ENCODE results near the gene IRF2.

IRF2 gene

GRCh38 chr4:184447664-184448063 is 26.7 kb downstream of the IRF2 start:
- TF ChIP-seq CTCF (IDR thresholded peaks at IDR 0.05; ENCODE audit: low read depth, low read length) (no peak), MAX (IDR thresholded peaks at IDR 0.05; ENCODE audit: low read depth, low read length) (no peak), MYC (IDR thresholded peaks at IDR 0.05; ENCODE audit: low read depth, low read length) (no peak), POLR2A (IDR thresholded peaks at IDR 0.05; ENCODE audit: extremely low read depth, insufficient read length) (no peak)
- no peak overlapping the region for H3K4me3 ChIP-seq (ENCODE audit: low read depth, low read length)
- no peak for DNase-seq (ENCODE audit: low read depth)

GRCh38 chr4:184446132-184446658 is 28.2 kb downstream of the IRF2 start:
- no peak overlapping the region for H3K4me3 ChIP-seq (ENCODE audit: low read depth, low read length)
- no peak for DNase-seq (ENCODE audit: low read depth)
- no peak for TF ChIP-seq MAX (IDR thresholded peaks at IDR 0.05; ENCODE audit: low read depth, low read length)
- no peak for TF ChIP-seq CTCF (IDR thresholded peaks at IDR 0.05; ENCODE audit: low read depth, low read length)
- TF ChIP-seq POLR2A (IDR thresholded peaks at IDR 0.05; ENCODE audit: extremely low read depth, insufficient read length) = no peak
- no peak for TF ChIP-seq MYC (IDR thresholded peaks at IDR 0.05; ENCODE audit: low read depth, low read length)

GRCh38 chr4:184444953-184445309 is 29.4 kb downstream of the IRF2 start:
- TF ChIP-seq MYC (IDR thresholded peaks at IDR 0.05; ENCODE audit: low read depth, low read length) = no peak
- no peak for TF ChIP-seq CTCF (IDR thresholded peaks at IDR 0.05; ENCODE audit: low read depth, low read length)
- no peak for TF ChIP-seq MAX (IDR thresholded peaks at IDR 0.05; ENCODE audit: low read depth, low read length)
- no peak for TF ChIP-seq POLR2A (IDR thresholded peaks at IDR 0.05; ENCODE audit: extremely low read depth, insufficient read length)
- no peak overlapping the region for H3K4me3 ChIP-seq (ENCODE audit: low read depth, low read length)
- DNase-seq (ENCODE audit: low read depth) = no peak

- TF ChIP-seq MYC (IDR thresholded peaks at IDR 0.05; ENCODE audit: low read depth, low read length) (no peak), CTCF (IDR thresholded peaks at IDR 0.05; ENCODE audit: low read depth, low read length) (no peak), POLR2A (IDR thresholded peaks at IDR 0.05; ENCODE audit: extremely low read depth, insufficient read length) (no peak), MAX (IDR thresholded peaks at IDR 0.05; ENCODE audit: low read depth, low read length) (no peak)
- no peak for DNase-seq (ENCODE audit: low read depth)
These were observed 30.0 kb downstream of the IRF2 start for GRCh38 chr4:184444215-184444952.

GRCh38 chr4:184443318-184443717 is 31.0 kb downstream of the IRF2 start:
- TF ChIP-seq MYC (IDR thresholded peaks at IDR 0.05; ENCODE audit: low read depth, low read length) (no peak), POLR2A (IDR thresholded peaks at IDR 0.05; ENCODE audit: extremely low read depth, insufficient read length) (no peak), MAX (IDR thresholded peaks at IDR 0.05; ENCODE audit: low read depth, low read length) (no peak), CTCF (IDR thresholded peaks at IDR 0.05; ENCODE audit: low read depth, low read length) (no peak)
- no peak overlapping the region for H3K4me3 ChIP-seq (ENCODE audit: low read depth, low read length)
- no peak for DNase-seq (ENCODE audit: low read depth)

More at GRCh38 chr4:184444215-184444952, 30.0 kb downstream of the IRF2 start:
- H3K4me3 ChIP-seq (ENCODE audit: low read depth, low read length) = no peak overlapping the region
